B cell (primary cell): Measurements from ENCODE around the gene FOXB2. TPM values are rescaled to one million over a fixed set of nuclear protein-coding genes. Genes with fewer than 3 reads are reported as not detected.

Experiments
- ATAC-seq: fragments of 200-7000 bp; cut with Tn5 transposase; one replicate; pipeline ENCODE4 v1.10.0; 2021; ENCODE audit warnings: low read depth, mild to moderate bottlenecking, moderate number of reproducible peaks, moderate library complexity
- CTCF ChIA-PET: fragments of 350-600 bp; sonication (Branson Sonifier 250); formaldehyde crosslinking; loops from one replicate; lab custom pipeline; 2021; ENCODE audit warnings: antibody characterized with exemption, inconsistent platforms; lab: Charles Lee
- POLR2A ChIA-PET: fragments of 350-600 bp; sonication (Branson Sonifier 250); formaldehyde crosslinking; loops from one replicate; lab custom pipeline; 2021; ENCODE audit warnings: antibody characterized with exemption; lab: Charles Lee
- DNase-seq: peaks from one replicate; pipeline ENCODE4 v3.0.0; 2013
- H2AFZ ChIP-seq: 2 replicates; pipeline ENCODE4 v1.6.1; 2012; ENCODE audit warnings: mild to moderate bottlenecking, low read depth, low read length; ENCODE audit not compliant: insufficient read depth, poor library complexity, severe bottlenecking
- H3K27ac ChIP-seq, 2 donors: 1 replicate in 1 of 2; 2 replicates in 1 of 2; pipeline ENCODE4 v1.5.1; 2012 to 2013; ENCODE audit warnings: low read length in 2 of 2, mild to moderate bottlenecking in 2 of 2, moderate library complexity in 1 of 2
- H3K27me3 ChIP-seq, 4 experiments: fragments of 200-600 bp in 1 of 4; sonication (generic) in 1 of 4; replicated peaks in 1 of 4; 1 replicate in 2 of 4; 2 replicates in 2 of 4; pipeline versions ENCODE4 v1.6.1 to v1.7.0; 2013 to 2016; ENCODE audit warnings: low read length in 3 of 4, mild to moderate bottlenecking in 2 of 4, mixed read lengths in 1 of 4, moderate library complexity in 1 of 4; ENCODE audit not compliant: insufficient read depth in 4 of 4, control insufficient read depth in 3 of 4; ENCODE audit errors: control extremely low read depth in 1 of 4
- H3K36me3 ChIP-seq, 2 experiments: replicated peaks in 1 of 2; 1 replicate in 1 of 2; 2 replicates in 1 of 2; pipeline versions ENCODE4 v1.6.1 to v1.7.1; 2013; ENCODE audit warnings: low read length in 1 of 2; ENCODE audit not compliant: insufficient read depth in 2 of 2, control insufficient read depth in 1 of 2; ENCODE audit errors: control extremely low read depth in 1 of 2, extremely low read depth in 1 of 2
- H3K4me1 ChIP-seq, 2 donors: fragments of 200-600 bp in 1 of 2; sonication (generic) in 1 of 2; 1 replicate in 1 of 2; 2 replicates in 1 of 2; pipeline versions ENCODE4 v1.5.1 to v1.6.1; 2013 to 2017; ENCODE audit warnings: low read length in 2 of 2; ENCODE audit not compliant: control insufficient read depth in 2 of 2, insufficient read depth in 2 of 2
- H3K4me2 ChIP-seq: replicated peaks from 2 replicates; pipeline ENCODE3; 2012; ENCODE audit warnings: mild to moderate bottlenecking, low read depth, low read length; ENCODE audit not compliant: poor library complexity, severe bottlenecking
- H3K4me3 ChIP-seq, 5 experiments: fragments of 200-600 bp in 1 of 5; sonication (generic) in 1 of 5; 1 replicate in 3 of 5; 2 replicates in 2 of 5; pipeline versions ENCODE4 v1.5.1 to v1.7.0; 2011 to 2016; ENCODE audit warnings: low read length in 4 of 5, mild to moderate bottlenecking in 4 of 5, low read depth in 2 of 5, control low read depth in 1 of 5, moderate library complexity in 1 of 5; ENCODE audit not compliant: insufficient read depth in 1 of 5; ENCODE audit errors: control extremely low read depth in 1 of 5, extremely low read depth in 1 of 5
- H3K79me2 ChIP-seq: fragments of 200-600 bp; sonication (generic); one replicate; pipeline ENCODE4 v1.6.0; 2016; ENCODE audit warnings: low read length; ENCODE audit not compliant: control insufficient read depth, insufficient read depth
- H3K9ac ChIP-seq: fragments of 200-600 bp; sonication (generic); 2 replicates; pipeline ENCODE4 v1.6.1; 2017; ENCODE audit warnings: mild to moderate bottlenecking, low read length, moderate library complexity
- H3K9me3 ChIP-seq, 3 donors: one replicate each; pipeline versions ENCODE4 v1.6.1 to v1.7.1; 2013; ENCODE audit warnings: low read length in 2 of 3; ENCODE audit not compliant: control insufficient read depth in 2 of 3, insufficient read depth in 1 of 3; ENCODE audit errors: control extremely low read depth in 1 of 3
- H4K20me1 ChIP-seq: 2 replicates; pipeline ENCODE4 v1.6.0; 2012; ENCODE audit warnings: mild to moderate bottlenecking, low read length; ENCODE audit not compliant: insufficient read depth, control insufficient read depth, poor library complexity, severe bottlenecking
- H3K27ac Mint-ChIP-seq: one replicate; pipeline ENCODE4 v1.8.0; 2021; ENCODE audit warnings: mixed read lengths
- H3K27me3 Mint-ChIP-seq: one replicate; pipeline ENCODE4 v1.8.0; 2021; ENCODE audit warnings: mixed read lengths
- H3K4me1 Mint-ChIP-seq: one replicate; pipeline ENCODE4 v1.8.0; 2021; ENCODE audit warnings: mixed read lengths
- H3K4me3 Mint-ChIP-seq: one replicate; pipeline ENCODE4 v1.8.0; 2021; ENCODE audit warnings: mixed read lengths
- H3K9me3 Mint-ChIP-seq: one replicate; pipeline ENCODE4 v1.8.0; 2022; ENCODE audit warnings: mixed read lengths; ENCODE audit not compliant: insufficient read depth
- CTCF ChIP-seq: fragments of 200-600 bp; IDR thresholded peaks from one replicate; pipeline ENCODE4 v1.8.0; 2022; ENCODE audit warnings: antibody characterized with exemption, mild to moderate bottlenecking
- EZH2 ChIP-seq: IDR thresholded peaks from 2 replicates; pipeline ENCODE4 v1.6.1; 2012; ENCODE audit warnings: borderline replicate concordance, low read depth, mild to moderate bottlenecking, moderate library complexity, low read length; ENCODE audit not compliant: insufficient read depth, poor library complexity, severe bottlenecking
- WGBS: methylation state at CpG from one replicate; pipeline ENCODE4 v1.1.5; 2013; ENCODE audit warnings: missing lambda C conversion rate; ENCODE audit not compliant: insufficient coverage; 5-methylcytosine and 5-hydroxymethylcytosine counted together
- intact Hi-C: fragments of 100-400 bp; cut with micrococcal nuclease; formaldehyde crosslinking; loops from one replicate; pipeline ENCODE4 v1.10.0; 2022
- polyA plus RNA-seq: library from polyadenylated mRNA; depleted of rRNA; stranded (reverse); fragments of >200 nt; gene quantifications from 2 replicates; pipeline ENCODE4 v1.2.3, GENCODE V29; 2012
- total RNA-seq, 2 donors: library from RNA; stranded (reverse); fragments of 120-200 nt in 1 of 2; gene quantifications; 1 replicate in 1 of 2; 2 replicates in 1 of 2; pipeline versions ENCODE4 v1.2.3 to v1.2.4, GENCODE V29; 2013 to 2022

FOXB2 gene
- total and polyA plus RNA-seq, 2 donors (not counting 1 experiment from before 2014, with no cell fraction given) = not detected

GRCh38 chr9:77011973-77012821, 7.3 kb upstream of the FOXB2 start:
- Histone ChIP-seq H3K9me3 (peaks cover 0 to 45% (median 9%) of the 10 kb centered on the region in 3 donors), H3K4me2 (peak overlapping the region; percentile 46), H2AFZ (peak overlapping the region; percentile 32), H3K27me3 (peaks cover 2 to 64% (median 52%) of the 10 kb centered on the region in 4 experiments), H3K4me3 (peak overlapping the region in 1 of 5 experiments; percentile 27), H3K27ac (no peak overlapping the region), H3K36me3 (no peaks in the 10 kb centered on the region), H3K4me1 (peaks cover 15 to 28% of the 10 kb centered on the region in 2 donors), H3K9ac (peak overlapping the region; percentile 34), H4K20me1 (no peaks in the 10 kb centered on the region), H3K79me2 (no peaks in the 10 kb centered on the region)
- DNase-seq (peak; percentile 60), ATAC-seq (no peak)
- Mint-ChIP-seq H3K27me3 (peaks cover 52% of the 10 kb centered on the region), H3K4me3 (no peak overlapping the region), H3K4me1 (peaks cover 6% of the 10 kb centered on the region), H3K9me3 (no peaks in the 10 kb centered on the region), H3K27ac (no peak overlapping the region)
- no peak for TF ChIP-seq EZH2
- TF ChIP-seq CTCF = peak; percentile 76
- POLR2A ChIA-PET = no interaction called here
- intact Hi-C loops = no loop called here
- CTCF ChIA-PET = no interaction called here
- WGBS = 3% methylated on average over 35 of the region's 42 CpGs
